HG02938 (cell line): ENCODE measurements around the gene TMEM184C.

Experiments used
- ATAC-seq: cut with Tn5 transposase; IDR thresholded peaks from one replicate; pipeline ENCODE4 v1.9.1; 2021; ENCODE audit warnings: mild to moderate bottlenecking, moderate library complexity; ENCODE audit not compliant: unreplicated experiment

The TMEM184C gene

DNA sequence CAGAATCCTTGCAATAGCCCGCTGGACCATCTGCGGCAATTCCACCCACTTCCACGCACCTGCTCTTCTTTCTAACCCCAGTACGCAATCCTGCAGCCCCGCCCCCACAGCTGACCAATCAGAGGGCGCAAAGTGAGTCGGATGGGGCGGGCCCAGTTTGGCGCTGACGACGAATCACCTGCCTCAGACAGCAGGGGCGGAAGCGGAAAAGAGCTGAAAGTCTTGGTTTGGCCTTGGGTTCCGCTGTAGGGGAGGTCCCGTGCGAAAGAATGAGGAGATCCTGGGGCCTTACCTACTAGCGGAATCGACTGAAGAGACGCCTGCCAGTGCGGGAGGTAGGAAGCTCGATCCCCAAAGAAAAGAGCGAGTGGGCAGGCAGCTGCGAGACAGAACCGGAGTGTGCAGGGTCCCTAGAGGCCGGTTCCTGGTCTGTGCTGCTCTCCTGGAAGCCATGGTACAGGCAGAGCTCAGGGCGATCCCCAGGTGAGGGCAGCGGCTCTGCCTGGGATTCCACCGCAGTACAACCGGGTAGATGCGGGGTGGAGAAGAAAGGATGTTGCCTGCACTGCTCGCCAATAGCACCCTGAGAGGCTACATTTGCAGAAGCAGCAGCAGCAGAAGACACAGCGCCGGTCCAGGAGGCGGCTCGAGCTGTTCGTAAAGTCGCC is at the start of gene TMEM184C:
Gene TMEM184C (plus strand): TSS at position 225 of the 668 bp plus-strand sequence. CDS start 560 bp downstream, outside the sequence.
- ATAC-seq: peak; percentile 100

DNA sequence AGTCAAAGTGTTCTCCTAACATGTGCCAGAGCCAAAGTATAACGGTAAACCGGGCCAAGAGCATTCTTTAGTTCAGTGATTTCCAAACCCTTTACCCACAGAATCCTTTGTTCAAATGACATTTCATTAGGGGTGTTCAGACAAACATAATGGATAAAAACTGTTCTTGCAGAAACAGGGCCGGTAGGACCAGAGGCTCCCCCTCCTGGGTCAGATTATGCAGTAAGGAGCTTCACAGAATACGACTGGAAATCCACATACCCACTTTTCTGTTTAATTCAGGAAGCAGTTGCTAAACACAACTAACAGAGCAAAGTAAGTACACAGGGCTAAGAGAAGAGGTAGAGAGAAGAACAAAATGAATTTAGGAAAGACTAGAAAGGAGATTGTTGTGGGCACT is 46.6 kb upstream of the TMEM184C start:
- no peak for ATAC-seq

DNA sequence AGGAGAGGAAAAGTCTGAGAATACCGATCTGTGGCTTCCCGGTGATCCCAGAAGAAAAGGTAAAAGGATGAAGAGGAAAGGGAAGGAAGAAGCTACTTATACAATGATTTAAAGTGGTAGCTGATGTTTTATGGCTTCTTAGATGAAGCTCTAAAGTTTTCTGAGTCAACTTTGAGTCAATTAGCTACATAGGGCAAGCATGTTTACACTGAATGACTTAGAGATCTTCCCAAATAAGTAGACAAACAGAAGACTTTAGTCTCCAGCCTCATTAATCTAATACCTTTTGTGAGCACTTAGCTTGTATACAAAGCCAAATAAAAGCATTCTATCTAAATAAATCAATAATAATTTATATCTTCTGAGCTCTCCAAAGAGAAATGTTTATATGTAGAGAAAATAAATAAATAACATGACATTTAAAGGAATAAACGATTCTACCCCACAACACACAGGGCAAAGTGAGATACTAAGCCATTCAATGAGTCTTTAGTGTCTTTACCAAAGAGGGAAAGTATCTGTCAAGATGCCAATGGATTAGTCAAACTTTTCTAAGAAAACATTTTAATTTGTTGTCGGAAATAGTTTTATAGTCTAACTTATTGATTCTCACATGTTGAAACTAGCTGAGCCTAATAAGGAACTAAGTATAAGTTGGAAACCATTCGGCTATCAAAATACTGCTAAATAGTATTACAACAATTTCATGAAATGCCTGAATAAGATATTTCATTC is 46.0 kb upstream of the TMEM184C start:
- no peak for ATAC-seq

DNA sequence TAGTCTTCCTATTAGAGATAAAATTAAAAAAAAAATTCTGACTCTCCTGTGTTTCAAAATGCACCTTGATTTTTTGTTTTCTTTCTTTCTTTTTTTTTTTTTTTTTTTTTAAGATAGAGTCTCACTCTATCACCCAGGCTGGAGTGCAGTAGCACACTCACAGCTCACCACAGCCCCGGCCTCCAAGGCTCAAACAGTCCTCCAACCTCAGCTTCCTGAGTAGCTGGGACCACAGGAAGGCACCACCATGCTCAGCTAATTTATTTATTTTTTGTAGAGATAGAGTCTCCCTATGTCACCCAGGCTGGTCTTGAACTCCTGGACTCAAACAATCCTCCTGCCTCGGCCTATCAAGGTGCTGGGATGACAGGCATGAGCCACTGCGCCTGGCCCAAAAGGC is 41.1 kb upstream of the TMEM184C start:
- ATAC-seq: no peak

DNA sequence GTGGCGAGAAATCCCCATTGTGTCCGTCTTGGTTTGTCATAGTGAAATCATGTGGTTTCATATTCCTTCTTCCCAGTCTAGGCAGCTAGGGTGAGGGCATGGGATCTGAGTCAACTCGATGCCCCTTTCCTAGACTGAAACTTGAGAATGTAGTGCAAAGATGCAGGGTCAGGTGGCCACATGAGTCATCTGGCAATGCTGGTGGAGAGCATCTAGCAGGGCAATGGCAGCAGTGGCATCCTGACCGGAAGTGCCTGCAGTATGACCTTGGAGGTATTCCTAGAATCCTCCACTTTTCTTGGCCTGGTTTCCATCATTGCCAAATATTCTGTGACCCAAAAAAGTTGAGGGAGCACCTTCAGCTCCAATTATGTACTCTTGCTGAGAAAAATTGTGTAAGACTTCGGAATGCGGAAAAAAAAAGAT is 39.1 kb upstream of the TMEM184C start:
- no peak for ATAC-seq

DNA sequence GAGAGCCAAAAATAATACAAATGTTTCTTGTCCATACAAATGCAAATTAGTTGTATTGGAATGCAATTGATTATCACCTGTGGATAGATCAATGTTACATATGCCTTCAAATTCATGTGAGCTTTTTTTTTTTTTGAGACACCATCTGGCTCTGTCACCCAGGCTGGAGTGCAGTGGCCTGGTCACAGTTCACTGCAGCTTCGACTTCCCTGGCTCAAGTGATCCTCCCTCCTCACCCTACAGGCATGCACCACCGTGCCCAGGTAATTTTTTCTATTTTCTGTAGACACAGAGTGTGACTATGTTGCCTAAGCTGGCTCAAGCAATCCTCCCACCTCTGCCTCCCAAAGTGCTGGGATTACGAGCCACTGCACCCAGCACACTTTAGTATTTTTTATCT is 38.6 kb upstream of the TMEM184C start:
- ATAC-seq: no peak

DNA sequence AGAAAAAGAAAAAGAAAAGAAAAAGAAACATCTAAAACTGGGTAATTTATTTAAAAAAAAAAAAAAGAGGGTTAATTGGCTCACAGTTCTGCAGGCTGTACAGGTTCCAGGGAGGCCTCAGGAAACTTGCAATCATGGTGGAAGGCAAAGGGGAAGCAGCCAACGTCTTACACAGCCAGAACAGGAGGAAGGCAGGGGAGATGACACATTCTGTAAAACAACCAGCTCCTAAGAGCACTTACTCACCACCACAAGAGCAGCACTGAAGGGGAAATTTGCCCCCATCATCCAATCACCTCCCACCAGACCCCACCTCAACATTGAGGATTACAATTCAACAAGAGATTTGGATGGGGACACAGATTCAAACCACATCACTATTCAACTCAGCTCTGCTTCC is 36.8 kb upstream of the TMEM184C start:
- ATAC-seq: no peak

DNA sequence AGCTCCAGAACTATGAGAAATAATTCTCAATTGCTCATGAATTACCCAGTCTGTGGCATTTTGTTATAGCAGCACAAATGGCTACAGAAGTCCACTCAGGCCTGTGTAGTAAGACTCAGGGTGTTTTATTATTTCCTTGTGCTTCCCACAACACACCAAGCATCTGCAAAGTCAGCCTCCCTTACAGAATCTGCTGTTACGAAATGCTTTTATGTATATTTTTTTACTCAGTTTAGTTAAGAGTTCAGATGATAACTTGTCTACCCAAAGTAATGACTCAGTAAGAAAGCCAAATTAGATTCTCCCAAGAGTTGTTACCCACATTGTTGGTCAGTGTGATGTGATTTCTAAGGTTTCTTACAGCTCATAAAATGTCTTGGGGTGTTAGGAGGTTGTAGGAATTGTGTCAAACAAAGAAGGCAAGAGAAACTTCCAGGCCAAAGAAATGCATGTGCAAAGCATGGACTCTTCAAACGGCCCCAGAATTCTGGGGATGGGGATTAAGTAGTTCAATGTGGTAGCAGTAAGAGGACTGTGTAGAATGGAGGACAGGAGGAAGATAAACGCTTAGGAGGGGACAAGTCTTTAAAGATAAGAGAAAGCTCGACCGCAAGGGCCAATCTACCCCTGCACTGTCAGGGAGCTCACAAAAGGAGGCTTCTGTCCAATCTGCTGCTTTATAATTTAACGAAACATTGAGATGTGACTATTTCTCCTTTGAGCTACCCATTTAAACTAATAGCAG is 35.4 kb upstream of the TMEM184C start:
- ATAC-seq: no peak

DNA sequence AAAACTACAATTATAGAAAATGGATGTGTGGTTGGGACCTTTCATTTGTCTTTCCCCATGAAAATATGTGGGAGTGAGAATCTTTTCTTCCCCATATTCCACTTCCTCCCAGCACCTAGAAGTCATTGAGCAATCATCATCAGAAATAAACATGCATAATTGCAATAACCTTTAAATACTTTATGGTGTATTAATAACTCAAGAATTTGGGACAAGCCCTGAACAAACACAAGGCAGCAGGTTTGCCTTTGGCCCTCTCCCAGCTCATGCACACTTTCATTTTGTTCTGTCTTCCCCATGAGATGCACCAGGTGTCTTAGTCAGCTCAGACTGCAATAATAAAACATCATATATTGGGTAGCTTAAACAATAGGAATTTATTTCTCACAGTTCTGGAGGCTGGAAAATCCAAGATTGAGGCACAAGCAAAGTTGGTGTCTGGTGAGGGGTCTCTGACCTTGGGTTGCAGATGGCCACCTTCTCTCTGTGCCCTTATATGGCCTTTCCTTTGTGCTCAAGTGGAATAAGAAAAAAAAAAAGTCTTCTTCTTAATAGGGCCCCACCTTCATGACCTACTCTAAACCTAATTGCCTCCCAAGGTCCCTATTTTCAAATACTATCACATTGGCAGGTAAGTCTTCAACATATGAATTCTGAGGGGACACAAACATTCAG is 34.7 kb upstream of the TMEM184C start:
- no peak for ATAC-seq

DNA sequence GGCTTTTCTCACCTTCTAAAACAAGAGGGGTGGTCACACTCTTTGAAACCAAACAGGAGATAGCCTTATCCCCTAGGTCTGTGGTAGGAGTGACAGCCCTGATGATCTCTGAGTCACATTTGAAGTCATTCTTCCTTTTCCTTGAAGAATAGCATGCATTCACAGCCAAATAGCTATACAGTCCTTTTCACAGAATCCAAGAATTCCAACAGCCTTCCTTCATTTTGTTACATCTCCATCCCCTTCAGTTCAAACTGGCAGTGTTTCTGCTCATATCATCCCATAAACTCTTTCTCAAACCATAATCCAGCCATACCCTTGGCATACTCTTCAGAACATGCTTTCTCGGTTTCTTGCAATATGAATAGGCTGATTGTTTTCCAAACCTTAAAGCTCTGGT is 33.3 kb upstream of the TMEM184C start:
- no peak for ATAC-seq

DNA sequence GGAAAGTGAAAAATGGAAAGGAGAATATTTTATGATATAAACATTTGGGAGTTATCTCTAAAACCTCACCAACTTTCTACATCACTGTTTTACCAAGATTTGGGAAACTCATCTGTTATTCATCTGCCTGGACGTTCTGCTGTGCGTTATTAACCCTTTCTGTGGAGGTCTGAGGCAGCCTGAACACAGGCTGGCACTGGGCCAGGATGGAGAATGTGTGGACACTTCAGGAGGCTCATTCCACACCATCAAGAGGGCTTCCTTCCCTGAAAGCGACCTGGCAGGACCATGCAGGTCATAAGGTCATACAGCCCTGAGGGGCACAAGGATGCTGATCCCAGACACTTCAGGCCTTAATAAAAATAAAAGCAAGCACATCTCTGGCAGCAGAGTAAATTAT is 31.2 kb upstream of the TMEM184C start:
- no peak for ATAC-seq

DNA sequence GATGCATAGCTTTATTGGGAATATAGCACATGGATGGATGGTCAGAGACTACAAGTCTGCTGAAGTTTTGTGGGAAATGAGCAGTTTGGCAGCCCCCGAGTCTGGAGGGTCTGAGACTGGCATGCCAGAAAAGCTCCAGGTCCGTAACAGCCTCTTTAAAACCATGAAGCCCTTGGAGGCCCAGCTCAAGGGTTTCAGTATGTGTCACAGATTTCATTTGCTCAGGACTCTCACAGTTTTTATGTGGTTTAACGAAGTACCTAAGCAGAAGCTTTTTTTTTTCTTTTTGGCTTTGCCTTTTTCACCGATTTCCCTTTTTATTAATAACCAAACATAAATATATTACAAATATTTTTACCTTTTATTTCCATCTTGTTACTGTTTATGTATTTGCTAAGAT is 30.6 kb upstream of the TMEM184C start:
- ATAC-seq: peak; percentile 83

DNA sequence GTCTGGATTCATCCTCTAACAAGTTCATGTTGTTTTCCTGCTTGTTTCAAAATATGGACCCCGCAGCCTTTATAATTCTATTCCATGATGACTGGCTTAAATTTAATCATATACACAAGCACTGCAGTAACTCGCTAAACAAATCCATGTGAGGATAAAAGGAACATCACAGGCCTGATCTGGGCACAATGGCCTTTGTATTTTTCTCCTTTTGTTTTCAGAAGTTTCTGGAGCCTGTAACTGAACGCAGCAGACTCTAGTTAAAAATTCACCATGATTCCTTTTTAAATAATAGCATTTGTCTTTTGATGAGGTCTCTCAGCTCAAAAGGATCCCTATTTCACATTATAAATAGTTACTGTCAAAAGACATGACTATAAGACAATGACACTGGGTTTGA is 30.2 kb upstream of the TMEM184C start:
- no peak for ATAC-seq

DNA sequence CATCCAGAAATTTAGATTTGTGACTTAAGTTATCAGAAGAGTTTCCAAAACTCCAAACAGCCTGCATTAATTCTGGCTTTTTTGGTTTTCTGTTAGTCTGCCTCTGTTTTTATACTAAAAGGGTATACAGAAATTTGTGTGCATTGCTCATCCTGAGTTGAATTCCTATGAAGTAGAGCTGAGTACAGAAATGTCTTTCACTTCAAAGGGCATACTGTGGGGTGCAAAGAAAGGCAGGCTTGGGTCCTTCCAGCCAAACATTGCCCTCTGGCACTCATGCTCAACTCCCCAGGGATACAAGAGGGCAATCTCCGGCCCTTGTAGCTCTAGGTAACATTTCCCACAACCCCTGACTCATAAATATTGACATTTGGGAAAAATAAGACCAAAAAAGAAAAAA is 27.6 kb upstream of the TMEM184C start:
- ATAC-seq: no peak

DNA sequence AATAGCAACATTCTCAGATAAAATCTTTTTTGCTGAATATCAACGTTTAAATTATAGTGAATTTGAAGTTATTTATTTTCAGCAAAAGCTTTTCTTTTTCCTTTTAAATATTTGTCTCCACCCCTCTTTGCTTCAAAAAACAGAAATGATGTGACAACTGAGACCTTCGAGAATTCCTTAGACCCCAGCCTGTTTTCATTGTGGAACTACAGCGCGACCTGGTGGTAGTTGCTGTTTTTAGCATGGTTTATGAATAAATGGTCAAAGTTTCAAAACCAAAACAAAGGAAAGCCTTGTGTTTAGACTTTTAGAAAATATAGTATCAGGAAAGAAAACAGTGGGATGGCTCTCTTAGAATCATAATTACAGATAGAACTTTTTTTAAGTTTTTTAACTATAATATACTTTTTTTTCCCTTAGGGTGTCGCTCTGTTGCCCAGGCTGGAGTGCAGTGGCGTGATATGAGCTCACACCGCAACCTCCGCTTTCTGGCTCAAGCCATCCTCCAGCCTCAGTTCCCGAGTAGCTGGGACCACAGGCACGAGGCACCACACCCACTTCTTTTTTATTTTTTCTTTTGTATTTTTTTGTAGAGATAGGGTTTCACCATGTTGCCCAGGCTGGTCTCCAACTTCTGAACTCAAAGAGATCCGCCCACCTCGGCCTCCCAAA is 26.8 kb upstream of the TMEM184C start:
- peak; percentile 46 for ATAC-seq

DNA sequence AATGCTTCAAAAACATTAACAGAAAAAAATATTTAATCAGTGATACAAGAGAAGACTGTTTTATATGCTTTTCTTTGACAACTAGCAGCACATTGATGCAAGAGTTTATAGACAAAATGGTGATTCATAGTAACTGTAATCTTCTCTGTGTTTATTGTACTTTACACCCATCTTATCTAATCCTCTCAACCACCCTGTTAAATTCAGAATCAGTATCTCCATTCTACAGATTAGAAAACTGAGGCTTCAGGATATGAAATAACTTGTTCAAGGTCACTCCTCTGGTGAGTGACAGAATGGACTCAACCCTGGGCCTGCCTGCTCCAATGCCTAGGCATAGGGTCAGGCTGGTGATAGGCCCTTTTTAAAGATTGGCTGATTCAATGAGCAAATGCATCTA is 26.1 kb upstream of the TMEM184C start:
- ATAC-seq: no peak

DNA sequence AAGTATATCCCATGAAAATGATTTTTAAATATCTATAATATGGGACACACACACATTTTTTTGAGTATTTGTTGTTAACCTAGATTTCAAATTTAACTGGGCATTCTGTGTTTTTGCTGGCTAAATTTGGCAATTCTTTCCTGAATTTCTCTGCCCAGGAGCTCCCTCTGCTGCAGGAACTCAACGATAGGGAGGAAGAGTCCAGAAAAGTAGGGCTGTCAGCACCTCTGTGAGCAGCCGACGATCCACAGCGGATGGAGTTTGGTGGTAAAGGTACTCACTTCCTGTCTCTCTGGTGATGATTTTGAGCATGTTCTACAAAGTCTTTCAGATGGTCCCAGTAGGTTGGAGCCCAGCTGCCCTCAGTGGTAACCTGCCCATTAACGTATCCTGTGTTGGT is 23.1 kb upstream of the TMEM184C start:
- ATAC-seq: no peak

DNA sequence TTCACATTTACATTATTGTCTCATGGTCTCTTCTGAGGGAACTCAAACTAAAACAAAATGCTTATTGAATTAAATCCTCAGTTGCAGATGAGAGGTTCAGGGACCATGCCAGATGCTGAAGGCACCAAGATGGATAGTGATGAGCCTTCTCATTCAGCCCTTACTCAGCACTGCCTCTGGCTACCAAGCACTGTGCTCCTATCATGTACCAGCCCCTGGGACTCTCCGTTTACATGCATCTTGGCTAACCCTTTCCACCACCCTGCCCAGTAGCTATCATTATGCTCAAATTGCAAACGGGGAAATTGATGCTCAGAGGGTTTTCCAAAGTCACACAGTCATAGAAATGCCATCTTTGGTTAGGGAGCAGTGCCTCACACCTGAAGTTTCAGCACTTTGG is 22.6 kb upstream of the TMEM184C start:
- no peak for ATAC-seq

DNA sequence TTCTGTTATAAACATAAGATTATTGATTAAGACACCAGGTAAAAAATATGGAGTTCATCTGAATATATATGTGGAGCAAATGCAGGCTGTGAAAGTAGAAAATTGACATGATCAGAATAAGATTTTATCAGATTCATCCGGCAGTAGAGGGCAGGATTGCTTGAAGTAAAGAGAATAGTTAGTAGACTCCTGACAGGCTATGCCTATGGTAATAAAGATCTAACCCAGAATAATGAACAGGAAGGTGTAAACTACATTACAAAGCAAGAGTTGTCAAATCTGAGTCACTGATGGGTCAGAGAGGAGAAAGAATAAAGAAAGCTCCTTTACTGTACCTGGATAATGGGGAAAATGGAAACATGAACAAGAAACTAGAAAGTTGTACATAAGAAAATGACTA is 20.8 kb upstream of the TMEM184C start:
- no peak for ATAC-seq

DNA sequence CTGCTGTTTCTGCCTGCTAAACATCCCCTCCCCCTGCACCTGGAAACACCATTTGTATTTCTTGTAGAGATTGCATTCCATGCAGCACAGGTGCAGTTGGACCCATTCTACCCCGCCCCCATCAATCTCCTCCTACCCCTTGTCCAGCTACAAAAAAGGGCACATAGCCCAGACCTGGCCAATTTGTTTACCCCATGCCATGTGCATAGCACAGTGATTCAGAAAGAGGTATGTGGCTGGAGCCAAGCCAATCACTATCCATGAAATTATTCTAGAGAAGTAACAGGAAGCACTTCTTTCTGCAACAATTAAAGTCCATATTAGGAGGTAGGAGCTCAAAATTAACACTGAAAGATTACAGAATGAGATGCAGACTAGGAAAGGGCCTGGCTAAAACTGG is 20.2 kb upstream of the TMEM184C start:
- ATAC-seq: no peak

DNA sequence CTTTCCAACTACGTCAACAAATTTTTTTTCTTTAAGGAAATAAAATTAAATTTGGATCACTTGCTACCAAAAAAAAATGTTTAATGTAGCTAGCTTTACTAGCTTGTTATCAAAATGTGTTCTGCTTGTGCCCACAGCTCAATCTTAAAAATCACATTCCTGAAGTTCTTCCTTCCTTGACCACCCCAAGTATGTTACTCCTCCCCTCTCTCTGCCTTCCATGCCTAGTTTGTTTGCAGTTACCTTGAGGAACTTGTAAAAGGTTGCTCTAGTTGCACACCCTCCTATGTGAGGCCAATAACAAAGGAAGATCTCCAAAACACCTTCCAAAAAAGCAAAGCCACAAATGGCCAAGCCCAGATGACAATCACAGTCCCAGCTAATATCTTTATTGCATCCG is 19.6 kb upstream of the TMEM184C start:
- no peak for ATAC-seq
